SK-MEL-5 (cell line): ENCODE measurements around the gene ADISSP. TPM values are rescaled to one million over a fixed set of nuclear protein-coding genes. Genes with fewer than 3 reads are reported as not detected.
A peak's percentile ranks its signal among the peaks of the same experiment; 100 is the strongest.

ENCODE experiments used
- DNase-seq: peaks from one replicate; pipeline ENCODE4 v3.0.0-alpha.2; 2016; ENCODE audit warnings: low read depth, low spot score
- in situ Hi-C: cut with HindIII; loops from 2 replicates; pipeline ENCODE4 v1.10.0; 2016; ENCODE audit warnings: low sequenced_read_pairs, high pct_unique_total_duplicates, low pct_unique_long_range_greater_than_20kb
- polyA plus RNA-seq, 2 experiments: library from polyadenylated mRNA; depleted of rRNA; stranded (reverse); fragments of >200 nt; gene quantifications; 2 replicates each; pipeline ENCODE4 v1.2.3, GENCODE V29; 2015
- total RNA-seq: library from RNA; depleted of rRNA; stranded (reverse); fragments of >200 nt; shearing (Covaris generic); gene quantifications from 2 replicates; pipeline ENCODE4 v1.2.3, GENCODE V29; 2014; rRNA removed

Gene ADISSP
- 63.5 and 69.7 TPM in 2 replicates for total RNA-seq
- 83.7 and 90.6 TPM in 2 replicates for polyA plus RNA-seq (2015; cell fraction: cytosol; rRNA removed)
- 18.5 and 22.7 TPM in 2 replicates for polyA plus RNA-seq (2015; cell fraction: nucleus; rRNA removed)

- in situ Hi-C loops, result no loop called here
- peak; percentile 98 for DNase-seq
These were observed at the start of gene ADISSP for GRCh38 chr20:3767427-3768341. ADISSP (minus strand) TSS chr20:3767753; CDS start chr20:3760100, 7,653 bp downstream.

- no peak for DNase-seq
- in situ Hi-C loops, result no loop called here
These were observed 48.3 kb upstream of the ADISSP start for GRCh38 chr20:3815703-3816315.

- no peak for DNase-seq
These were observed 47.5 kb upstream of the ADISSP start for GRCh38 chr20:3814928-3815495.

GRCh38 chr20:3813848-3814581, 46.5 kb upstream of the ADISSP start:
- DNase-seq, result no peak
- in situ Hi-C loops, result no loop called here

More at GRCh38 chr20:3814928-3815495, 47.5 kb upstream of the ADISSP start:
- in situ Hi-C loops, result no loop called here

GRCh38 chr20:3812975-3813847, 45.7 kb upstream of the ADISSP start:
- DNase-seq, result no peak

GRCh38 chr20:3812259-3812681, 44.7 kb upstream of the ADISSP start:
- in situ Hi-C loops, result no loop called here
- no peak for DNase-seq

More at GRCh38 chr20:3812975-3813847, 45.7 kb upstream of the ADISSP start:
- in situ Hi-C loops, result no loop called here

- in situ Hi-C loops, result no loop called here
- DNase-seq, result peak; percentile 98
These were observed 44.1 kb upstream of the ADISSP start for GRCh38 chr20:3811467-3812258.

- no peak for DNase-seq
- in situ Hi-C loops, result no loop called here
These were observed 41.0 kb upstream of the ADISSP start for GRCh38 chr20:3808544-3808943.

GRCh38 chr20:3804781-3805180, 37.2 kb upstream of the ADISSP start:
- DNase-seq, result no peak
- in situ Hi-C loops, result no loop called here

- DNase-seq, result no peak
- in situ Hi-C loops, result no loop called here
These were observed 36.8 kb upstream of the ADISSP start for GRCh38 chr20:3804254-3804751.

GRCh38 chr20:3803854-3804253, 36.3 kb upstream of the ADISSP start:
- in situ Hi-C loops, result no loop called here

GRCh38 chr20:3803289-3803688, 35.7 kb upstream of the ADISSP start:
- in situ Hi-C loops, result no loop called here
- DNase-seq, result no peak

More at GRCh38 chr20:3803854-3804253, 36.3 kb upstream of the ADISSP start:
- DNase-seq, result no peak

- in situ Hi-C loops, result no loop called here
- DNase-seq, result no peak
These were observed 35.1 kb upstream of the ADISSP start for GRCh38 chr20:3802524-3803239.

GRCh38 chr20:3801846-3802245, 34.3 kb upstream of the ADISSP start:
- no peak for DNase-seq
- in situ Hi-C loops, result no loop called here

GRCh38 chr20:3801299-3801698, 33.7 kb upstream of the ADISSP start:
- no peak for DNase-seq
- in situ Hi-C loops, result no loop called here
